ENCODE results near the gene ELAVL3.
"Not testable (repeated sequence)": the region's sequence is repeated elsewhere in the genome, so short reads cannot be mapped to it uniquely, and the experiment has no call there.

Gene ELAVL3

GRCh38 chr19:11458236-11458900 lies 22.5 kb downstream of the ELAVL3 start:
- no peak for DNase-seq

GRCh38 chr19:11457831-11458230 lies 23.0 kb downstream of the ELAVL3 start:
- no peak for DNase-seq

GRCh38 chr19:11457115-11457514 lies 23.7 kb downstream of the ELAVL3 start:
- DNase-seq = no peak

GRCh38 chr19:11456659-11457058 lies 24.2 kb downstream of the ELAVL3 start:
- DNase-seq = no peak

GRCh38 chr19:11455233-11455554 lies 25.7 kb downstream of the ELAVL3 start:
- DNase-seq = not testable (repeated sequence)

- no peak for DNase-seq
Observed at GRCh38 chr19:11453468-11454341, 27.1 kb downstream of the ELAVL3 start.

GRCh38 chr19:11452620-11453310 lies 28.1 kb downstream of the ELAVL3 start:
- no peak for DNase-seq

GRCh38 chr19:11451871-11452619 lies 28.8 kb downstream of the ELAVL3 start:
- no peak for DNase-seq

- no peak for DNase-seq
Observed at GRCh38 chr19:11451327-11451870, 29.4 kb downstream of the ELAVL3 start.

- DNase-seq = no peak
Observed at GRCh38 chr19:11450570-11451326, 30.1 kb downstream of the ELAVL3 start.

GRCh38 chr19:11448923-11449554 lies 31.8 kb downstream of the ELAVL3 start:
- DNase-seq = no peak

- no peak for DNase-seq
Observed at GRCh38 chr19:11448410-11448809, 32.4 kb downstream of the ELAVL3 start.

GRCh38 chr19:11447347-11448262 lies 33.2 kb downstream of the ELAVL3 start:
- no peak for DNase-seq

- peak; percentile 35 for DNase-seq
Observed at GRCh38 chr19:11446652-11447301, 34.1 kb downstream of the ELAVL3 start.

GRCh38 chr19:11446271-11446651 lies 34.6 kb downstream of the ELAVL3 start:
- DNase-seq = no peak

GRCh38 chr19:11445141-11445540 lies 35.7 kb downstream of the ELAVL3 start:
- DNase-seq = no peak

- no peak for DNase-seq
Observed at GRCh38 chr19:11444059-11444458, 36.8 kb downstream of the ELAVL3 start.

GRCh38 chr19:11437955-11438354 lies 42.9 kb downstream of the ELAVL3 start:
- DNase-seq = no peak

- peak; percentile 24 for DNase-seq
Observed at GRCh38 chr19:11435833-11436313, 45.0 kb downstream of the ELAVL3 start.
